HCT116 (cell line): Measurements from ENCODE around the gene ZNF148. TPM values are rescaled to one million over a fixed set of nuclear protein-coding genes. Genes with fewer than 3 reads are reported as not detected.

Experiments used
- ATAC-seq: fragments of 200-7000 bp; cut with Tn5 transposase; 2 replicates; pipeline ENCODE4 v1.9.1; 2020; ENCODE audit warnings: mild to moderate bottlenecking, moderate library complexity
- BruUV-seq: library from RNA; stranded (reverse); fragments of 400-500 nt; replicated peaks from 2 replicates; lab custom pipeline; 2021; lab: Mats Ljungman, UMichigan
- CTCF ChIA-PET: fragments of 300-600 bp; sonication (Branson Sonifier 250); formaldehyde crosslinking; loops from one replicate; lab custom pipeline; 2021; ENCODE audit warnings: antibody characterized with exemption; lab: Charles Lee
- POLR2A ChIA-PET: fragments of 300-600, 350-600 bp; sonication (Branson Sonifier 250); formaldehyde crosslinking; loops from one replicate; lab custom pipeline; 2021; ENCODE audit warnings: antibody characterized with exemption; lab: Charles Lee
- RAD21 ChIA-PET, 2 experiments: fragments of 300-600 bp; sonication (Branson Sonifier 250); formaldehyde crosslinking; loops; one replicate each; lab custom pipeline; 2023; ENCODE audit warnings: low total read pairs in 2 of 2; ENCODE audit not compliant: uncharacterized antibody in 2 of 2, unreplicated experiment in 2 of 2, low non-redundant PET in 1 of 2; lab: Charles Lee
- DNase-seq: peaks from one replicate; pipeline ENCODE4 v3.0.0-alpha.2; 2010; ENCODE audit warnings: low read depth, low spot score
- H2AFZ ChIP-seq: fragments of 200-600 bp; shearing (Covaris generic), sonication (generic); 2 replicates; pipeline ENCODE4 v1.6.1; 2017; ENCODE audit warnings: low read depth, mixed run types, mixed read lengths, antibody characterized with exemption, low read length; ENCODE audit not compliant: poor library complexity, severe bottlenecking
- H3K27ac ChIP-seq: 2 replicates; pipeline ENCODE4 v1.5.1; 2012; ENCODE audit warnings: low read depth, low read length
- H3K27me3 ChIP-seq: fragments of 200-600 bp; sonication (generic); 2 replicates; pipeline ENCODE4 v1.6.1; 2016; ENCODE audit warnings: mixed run types, low read length, mixed read lengths; ENCODE audit not compliant: insufficient read depth
- H3K36me3 ChIP-seq, 2 experiments: fragments of 200-500 bp in 1 of 2; fragments of 200-600 bp in 1 of 2; sonication (Bioruptor generic) in 1 of 2; sonication (generic) in 1 of 2; 2 replicates each; pipeline versions ENCODE4 v1.5.1 to v1.6.1; 2014 to 2016; ENCODE audit warnings: low read length in 2 of 2, inconsistent platforms in 1 of 2, mixed read lengths in 1 of 2, mixed run types in 1 of 2; ENCODE audit not compliant: insufficient read depth in 2 of 2, control insufficient read depth in 1 of 2
- H3K4me1 ChIP-seq, 2 experiments: fragments of 200-600 bp in 1 of 2; sonication (generic) in 1 of 2; 2 replicates each; pipeline versions ENCODE4 v1.5.1 to v1.6.1; 2012 to 2017; ENCODE audit warnings: low read length in 2 of 2, inconsistent platforms in 1 of 2, mild to moderate bottlenecking in 1 of 2, mixed read lengths in 1 of 2, mixed run types in 1 of 2, moderate library complexity in 1 of 2; ENCODE audit not compliant: insufficient read depth in 2 of 2, control insufficient read depth in 1 of 2
- H3K4me2 ChIP-seq: fragments of 200-600 bp; sonication (generic); 2 replicates; pipeline ENCODE4 v1.6.1; 2017; ENCODE audit warnings: mixed run types, low read length, mixed read lengths
- H3K4me3 ChIP-seq, 2 experiments: fragments of 200-600 bp in 1 of 2; sonication (generic) in 1 of 2; replicated peaks in 1 of 2; 2 replicates each; pipeline ENCODE4 v1.5.1; 2011 to 2016; ENCODE audit warnings: low read length in 2 of 2, control low read depth in 1 of 2, low read depth in 1 of 2, mild to moderate bottlenecking in 1 of 2, mixed read lengths in 1 of 2, mixed run types in 1 of 2
- H3K79me2 ChIP-seq: fragments of 200-600 bp; sonication (generic); 2 replicates; pipeline ENCODE4 v1.6.1; 2017; ENCODE audit warnings: mild to moderate bottlenecking, mixed run types, low read length, moderate library complexity, mixed read lengths; ENCODE audit not compliant: insufficient read depth
- H3K9ac ChIP-seq: fragments of 200-600 bp; sonication (generic); 2 replicates; pipeline ENCODE4 v1.6.1; 2016; ENCODE audit warnings: low read length, mixed read lengths
- H3K9me2 ChIP-seq: fragments of 200-600 bp; sonication (generic), shearing (Covaris generic); 2 replicates; pipeline ENCODE4 v1.6.1; 2017; ENCODE audit warnings: mixed run types, mild to moderate bottlenecking, moderate library complexity; ENCODE audit not compliant: insufficient read depth
- H3K9me3 ChIP-seq, 2 experiments: fragments of 200-500 bp in 1 of 2; fragments of 200-600 bp in 1 of 2; sonication (Bioruptor generic) in 1 of 2; sonication (generic) in 1 of 2; 2 replicates each; pipeline ENCODE4 v1.6.1; 2014 to 2017; ENCODE audit warnings: low read length in 2 of 2, mixed read lengths in 2 of 2, inconsistent platforms in 1 of 2, low read depth in 1 of 2, mild to moderate bottlenecking in 1 of 2, mixed run types in 1 of 2, moderate library complexity in 1 of 2; ENCODE audit not compliant: control insufficient read depth in 1 of 2, insufficient read depth in 1 of 2
- H4K20me1 ChIP-seq: fragments of 200-600 bp; sonication (generic), shearing (Covaris generic); 2 replicates; pipeline ENCODE4 v1.6.1; 2017; ENCODE audit warnings: mixed run types, mild to moderate bottlenecking, moderate library complexity; ENCODE audit not compliant: insufficient read depth
- ATF3 ChIP-seq: IDR thresholded peaks from 2 replicates; pipeline ENCODE4 v1.6.1; 2012
- CBX3 ChIP-seq: IDR thresholded peaks from 2 replicates; pipeline ENCODE4 v1.6.1; 2012; ENCODE audit warnings: low read depth
- EZH2 ChIP-seq: fragments of 200-600 bp; sonication (generic); IDR thresholded peaks from 2 replicates; pipeline ENCODE4 v1.6.1; 2017; ENCODE audit warnings: antibody characterized with exemption, mixed run types
- EZH2phosphoT487 ChIP-seq: fragments of 200-600 bp; IDR thresholded peaks from 2 replicates; pipeline ENCODE4 v1.6.1; 2018; ENCODE audit warnings: antibody characterized with exemption, borderline replicate concordance
- FOSL1 ChIP-seq: IDR thresholded peaks from 2 replicates; pipeline ENCODE4 v1.6.1; 2012; ENCODE audit warnings: low read depth
- JUND ChIP-seq: IDR thresholded peaks from 2 replicates; pipeline ENCODE4 v1.6.1; 2012
- MAX ChIP-seq: IDR thresholded peaks from 2 replicates; pipeline ENCODE4 v1.6.1; 2012
- POLR2A ChIP-seq: IDR thresholded peaks from 2 replicates; pipeline ENCODE4 v1.7.0; 2011; ENCODE audit warnings: borderline replicate concordance; ENCODE audit not compliant: insufficient read depth, insufficient read length; ENCODE audit errors: extremely low read depth
- RAD21 ChIP-seq: IDR thresholded peaks from 2 replicates; pipeline ENCODE4 v1.6.1; 2012; ENCODE audit warnings: low read depth, mild to moderate bottlenecking
- SIN3A ChIP-seq: IDR thresholded peaks from 2 replicates; pipeline ENCODE4 v1.6.1; 2012; ENCODE audit warnings: low read depth
- SP1 ChIP-seq: IDR thresholded peaks from 2 replicates; pipeline ENCODE4 v1.6.1; 2012; ENCODE audit warnings: low read depth
- TCF7L2 ChIP-seq: IDR thresholded peaks from 2 replicates; pipeline ENCODE4 v1.7.0; 2011; ENCODE audit warnings: borderline replicate concordance, inconsistent platforms; ENCODE audit not compliant: insufficient read depth, insufficient read length; ENCODE audit errors: extremely low read depth
- YY1 ChIP-seq: IDR thresholded peaks from 2 replicates; pipeline ENCODE4 v1.6.1; 2011; ENCODE audit warnings: low read length, low read depth, moderate library complexity, mild to moderate bottlenecking; ENCODE audit not compliant: insufficient replicate concordance; ENCODE audit errors: extremely low read depth
- ZNF274 ChIP-seq: fragments of 200-500 bp; sonication (Bioruptor generic); IDR thresholded peaks from 2 replicates; pipeline ENCODE4 v1.6.1; 2014; ENCODE audit warnings: mild to moderate bottlenecking, low read depth, low read length, inconsistent platforms
- intact Hi-C: fragments of 100-400 bp; cut with micrococcal nuclease; formaldehyde crosslinking; loops from 2 replicates; pipeline ENCODE4 v1.10.0; 2022
- total RNA-seq: library from RNA; stranded (reverse); gene quantifications from one replicate; pipeline ENCODE4 v1.2.1, GENCODE V29; 2021; ENCODE audit not compliant: unreplicated experiment

Gene ZNF148
- total RNA-seq, 1 experiment from 2014 or later: 35.0 TPM

GRCh38 chr3:125229707-125230106 lies 145.4 kb downstream of the ZNF148 start (continued):
- TF ChIP-seq YY1: no peak
- TF ChIP-seq TCF7L2: no peak
- TF ChIP-seq MAX: no peak
- no peak for TF ChIP-seq ATF3
- no peak for TF ChIP-seq SIN3A

GRCh38 chr3:125229168-125229567 lies 146.0 kb downstream of the ZNF148 start:
- H3K36me3 ChIP-seq: peaks cover 4% of the 10 kb centered on the region in 2 experiments; a peak in 3 of 4 replicates
- no peaks in the 10 kb centered on the region for H3K9me3 ChIP-seq
- no peak overlapping the region for H3K27ac ChIP-seq
- H3K9me2 ChIP-seq: no peaks in the 10 kb centered on the region
- intact Hi-C loops: no loop called here
- ChIA-PET CTCF (no interaction called here), POLR2A (no interaction called here), RAD21 (no interaction called here)
- DNase-seq (no peak), ATAC-seq (no peak)
- H3K9ac ChIP-seq: no peak overlapping the region
- no peaks in the 10 kb centered on the region for H3K4me1 ChIP-seq
- H2AFZ ChIP-seq: no peak overlapping the region
- TF ChIP-seq EZH2phosphoT487 (no peak), JUND (no peak), ZNF274 (no peak), FOSL1 (no peak), POLR2A (no peak), MAX (no peak), SP1 (no peak), CBX3 (no peak), EZH2 (no peak), RAD21 (no peak)
- no TSS peak for BruUV-seq
- H4K20me1 ChIP-seq: no peaks in the 10 kb centered on the region
- H3K4me2 ChIP-seq: no peak overlapping the region
- no peaks in the 10 kb centered on the region for H3K79me2 ChIP-seq
- H3K4me3 ChIP-seq: no peak overlapping the region
- H3K27me3 ChIP-seq: no peaks in the 10 kb centered on the region
